ENCODE results near the gene TBC1D25. TPM values are rescaled to one million over a fixed set of nuclear protein-coding genes. Genes with fewer than 3 reads are reported as not detected.
A peak's percentile ranks its signal among the peaks of the same experiment; 100 is the strongest.
"Not testable (repeated sequence)": the region's sequence is repeated elsewhere in the genome, so short reads cannot be mapped to it uniquely, and the experiment has no call there.

Gene TBC1D25
- total RNA-seq, 2 experiments from 2014 or later = 7.6 to 11.2 TPM

DNA sequence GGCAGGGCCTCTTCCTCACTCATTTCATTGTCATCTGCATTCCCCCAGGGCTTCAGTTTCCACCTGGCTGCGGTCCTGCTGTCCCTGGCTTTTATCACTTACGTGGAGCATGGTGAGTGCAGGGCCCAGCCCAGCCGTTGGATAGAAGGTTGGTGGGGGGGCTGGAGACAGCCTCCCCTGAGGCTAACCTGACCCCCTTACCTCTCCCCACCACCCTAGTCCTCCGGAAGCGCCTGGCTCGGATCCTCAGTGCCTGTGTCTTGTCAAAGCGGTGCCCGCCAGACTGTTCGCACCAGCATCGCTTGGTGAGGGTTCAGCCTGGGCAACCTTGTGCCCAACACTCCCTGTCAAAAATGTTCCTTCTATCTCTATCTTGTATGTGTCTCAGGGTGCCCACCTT lies 23.7 kb upstream of the TBC1D25 start:
- DNase-seq (ENCODE audit: low spot score) = no peak
- H3K9me2 ChIP-seq (ENCODE audit: insufficient read depth, low read length) = no peaks in the 10 kb centered on the region
- TF ChIP-seq, protein P1, sequence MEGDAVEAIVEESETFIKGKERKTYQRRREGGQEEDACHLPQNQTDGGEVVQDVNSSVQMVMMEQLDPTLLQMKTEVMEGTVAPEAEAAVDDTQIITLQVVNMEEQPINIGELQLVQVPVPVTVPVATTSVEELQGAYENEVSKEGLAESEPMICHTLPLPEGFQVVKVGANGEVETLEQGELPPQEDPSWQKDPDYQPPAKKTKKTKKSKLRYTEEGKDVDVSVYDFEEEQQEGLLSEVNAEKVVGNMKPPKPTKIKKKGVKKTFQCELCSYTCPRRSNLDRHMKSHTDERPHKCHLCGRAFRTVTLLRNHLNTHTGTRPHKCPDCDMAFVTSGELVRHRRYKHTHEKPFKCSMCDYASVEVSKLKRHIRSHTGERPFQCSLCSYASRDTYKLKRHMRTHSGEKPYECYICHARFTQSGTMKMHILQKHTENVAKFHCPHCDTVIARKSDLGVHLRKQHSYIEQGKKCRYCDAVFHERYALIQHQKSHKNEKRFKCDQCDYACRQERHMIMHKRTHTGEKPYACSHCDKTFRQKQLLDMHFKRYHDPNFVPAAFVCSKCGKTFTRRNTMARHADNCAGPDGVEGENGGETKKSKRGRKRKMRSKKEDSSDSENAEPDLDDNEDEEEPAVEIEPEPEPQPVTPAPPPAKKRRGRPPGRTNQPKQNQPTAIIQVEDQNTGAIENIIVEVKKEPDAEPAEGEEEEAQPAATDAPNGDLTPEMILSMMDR (conservative IDR thresholded peaks at IDR 0.05; ENCODE audit: low read length) = no peak
- no peak for TF ChIP-seq EZH2phosphoT487 (IDR thresholded peaks at IDR 0.05; ENCODE audit: borderline replicate concordance, low read depth, low read length)
- H3K9me3 ChIP-seq (ENCODE audit: low read length) = no peaks in the 10 kb centered on the region
- CTCF ChIA-PET (ENCODE audit: unreplicated experiment) = no interaction called here
- H3K4me3 ChIP-seq (ENCODE audit: low read depth, low read length, poor library complexity, severe bottlenecking) = no peak overlapping the region
- POLR2A ChIA-PET = no interaction called here
- H4K20me1 ChIP-seq (ENCODE audit: insufficient read depth, low read length) = no peaks in the 10 kb centered on the region
- H3K79me2 ChIP-seq (ENCODE audit: insufficient read depth, low read depth, low read length) = no peaks in the 10 kb centered on the region
- intact Hi-C loops (cut with micrococcal nuclease; ENCODE audit: unreplicated experiment) = no loop called here
- H3K4me1 ChIP-seq (ENCODE audit: insufficient read depth, low read length, poor library complexity, severe bottlenecking) = peaks cover 32% of the 10 kb centered on the region
- H3K4me2 ChIP-seq (ENCODE audit: low read length) = no peak overlapping the region
- BruUV-seq (replicated peaks) = no TSS peak
- no peaks in the 10 kb centered on the region for H3K36me3 ChIP-seq (ENCODE audit: insufficient read depth, low read length)
- no peak overlapping the region for H3K27ac ChIP-seq (ENCODE audit: low read depth, low read length, poor library complexity, severe bottlenecking)
- H2AFZ ChIP-seq (ENCODE audit: low read length) = no peak overlapping the region

DNA sequence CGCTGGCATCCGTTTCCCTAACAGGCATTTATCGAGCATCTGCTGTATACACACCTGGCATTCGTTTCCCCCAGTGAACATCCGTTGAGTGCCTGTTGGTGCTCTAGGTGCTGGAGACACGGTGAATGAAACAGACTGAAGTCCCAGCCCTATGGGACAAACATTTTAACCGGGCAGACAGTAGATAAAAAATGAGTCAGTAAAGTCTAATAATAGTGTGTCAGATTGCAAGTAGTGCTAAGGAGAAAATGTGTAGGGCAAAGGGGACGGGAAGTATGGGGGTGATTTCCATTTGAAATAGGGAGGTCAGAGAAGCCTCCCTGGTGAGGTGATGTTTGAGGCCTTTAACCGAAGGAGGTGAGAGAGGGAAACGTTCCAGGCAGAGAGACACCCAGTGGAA lies 23.2 kb upstream of the TBC1D25 start:
- DNase-seq (ENCODE audit: low spot score) = no peak
- CTCF ChIA-PET (ENCODE audit: unreplicated experiment) = no interaction called here
- no peaks in the 10 kb centered on the region for H3K9me3 ChIP-seq (ENCODE audit: low read length)
- H4K20me1 ChIP-seq (ENCODE audit: insufficient read depth, low read length) = no peaks in the 10 kb centered on the region
- peaks cover 37% of the 10 kb centered on the region for H3K4me1 ChIP-seq (ENCODE audit: insufficient read depth, low read length, poor library complexity, severe bottlenecking)
- H3K9me2 ChIP-seq (ENCODE audit: insufficient read depth, low read length) = no peaks in the 10 kb centered on the region
- no peak overlapping the region for H3K27ac ChIP-seq (ENCODE audit: low read depth, low read length, poor library complexity, severe bottlenecking)
- H3K4me3 ChIP-seq (ENCODE audit: low read depth, low read length, poor library complexity, severe bottlenecking) = no peak overlapping the region
- no peaks in the 10 kb centered on the region for H3K36me3 ChIP-seq (ENCODE audit: insufficient read depth, low read length)
- TF ChIP-seq, protein P1 (conservative IDR thresholded peaks at IDR 0.05; ENCODE audit: low read length) = no peak
- no peak for TF ChIP-seq EZH2phosphoT487 (IDR thresholded peaks at IDR 0.05; ENCODE audit: borderline replicate concordance, low read depth, low read length)
- H3K4me2 ChIP-seq (ENCODE audit: low read length) = no peak overlapping the region
- BruUV-seq (replicated peaks) = no TSS peak
- POLR2A ChIA-PET = no interaction called here
- intact Hi-C loops (cut with micrococcal nuclease; ENCODE audit: unreplicated experiment) = no loop called here
- no peaks in the 10 kb centered on the region for H3K79me2 ChIP-seq (ENCODE audit: insufficient read depth, low read depth, low read length)
- H2AFZ ChIP-seq (ENCODE audit: low read length) = no peak overlapping the region

DNA sequence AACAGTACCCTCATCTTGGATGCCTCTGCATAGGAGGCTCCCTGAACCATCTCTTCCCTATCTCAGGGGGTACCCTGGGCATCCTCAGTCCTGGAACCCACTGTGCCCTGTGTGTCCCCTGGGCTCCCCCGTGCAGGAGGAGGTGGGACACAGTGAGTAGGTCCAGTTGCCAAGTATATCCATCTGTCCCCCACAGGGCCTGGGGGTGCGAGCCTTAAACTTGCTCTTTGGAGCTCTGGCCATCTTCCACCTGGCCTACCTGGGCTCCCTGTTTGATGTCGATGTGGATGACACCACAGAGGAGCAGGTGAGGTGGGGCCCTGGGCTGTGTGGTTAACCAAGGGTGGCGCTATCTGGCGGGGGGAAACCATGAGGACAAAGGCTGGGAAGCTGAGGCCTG lies 22.5 kb upstream of the TBC1D25 start:
- POLR2A ChIA-PET = interaction anchor here (0.7 kb wide), 1 partner anchor 163 kb away, joined by 3 read pairs; no protein-coding TSS in a partner anchor
- CTCF ChIA-PET (ENCODE audit: unreplicated experiment) = no interaction called here
- TF ChIP-seq, protein P1 (conservative IDR thresholded peaks at IDR 0.05; ENCODE audit: low read length) = no peak
- no peak for TF ChIP-seq EZH2phosphoT487 (IDR thresholded peaks at IDR 0.05; ENCODE audit: borderline replicate concordance, low read depth, low read length)
- BruUV-seq (replicated peaks) = no TSS peak
- Histone ChIP-seq H3K4me1 (ENCODE audit: insufficient read depth, low read length, poor library complexity, severe bottlenecking) (peaks cover 37% of the 10 kb centered on the region), H3K27ac (ENCODE audit: low read depth, low read length, poor library complexity, severe bottlenecking) (no peak overlapping the region), H3K36me3 (ENCODE audit: insufficient read depth, low read length) (no peaks in the 10 kb centered on the region), H3K4me3 (ENCODE audit: low read depth, low read length, poor library complexity, severe bottlenecking) (no peak overlapping the region), H3K4me2 (ENCODE audit: low read length) (no peak overlapping the region), H2AFZ (ENCODE audit: low read length) (no peak overlapping the region), H3K9me3 (ENCODE audit: low read length) (no peaks in the 10 kb centered on the region), H3K9me2 (ENCODE audit: insufficient read depth, low read length) (no peaks in the 10 kb centered on the region), H3K79me2 (ENCODE audit: insufficient read depth, low read depth, low read length) (peaks cover 2% of the 10 kb centered on the region), H4K20me1 (ENCODE audit: insufficient read depth, low read length) (no peaks in the 10 kb centered on the region)
- intact Hi-C loops (cut with micrococcal nuclease; ENCODE audit: unreplicated experiment) = no loop called here
- DNase-seq (ENCODE audit: low spot score) = no peak

DNA sequence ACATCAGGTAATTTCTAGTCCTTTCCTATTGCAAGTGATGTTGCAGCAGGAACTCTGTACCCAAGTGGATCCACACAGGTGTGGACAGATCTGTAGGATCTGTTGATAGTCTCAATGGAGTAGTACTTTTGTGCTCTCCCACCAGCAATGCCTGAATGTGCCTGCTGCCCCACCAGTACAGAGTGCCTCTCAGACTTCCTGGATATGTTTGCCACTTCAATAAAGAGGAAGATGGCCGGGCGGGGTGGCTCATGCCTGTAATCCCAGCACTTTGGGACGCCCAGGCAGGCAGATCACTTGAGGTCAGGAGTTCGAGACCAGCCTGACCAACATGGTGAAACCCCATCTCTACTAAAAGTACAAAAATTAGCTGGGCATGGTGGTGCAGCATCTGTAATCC lies 20.0 kb upstream of the TBC1D25 start:
- H3K36me3 ChIP-seq (ENCODE audit: insufficient read depth, low read length); H3K9me3 ChIP-seq (ENCODE audit: low read length); H3K4me3 ChIP-seq (ENCODE audit: low read depth, low read length, poor library complexity, severe bottlenecking); H3K9me2 ChIP-seq (ENCODE audit: insufficient read depth, low read length); CTCF ChIA-PET (ENCODE audit: unreplicated experiment); BruUV-seq (replicated peaks); POLR2A ChIA-PET; H2AFZ ChIP-seq (ENCODE audit: low read length); H4K20me1 ChIP-seq (ENCODE audit: insufficient read depth, low read length); intact Hi-C loops (cut with micrococcal nuclease; ENCODE audit: unreplicated experiment); H3K4me2 ChIP-seq (ENCODE audit: low read length): not testable (repeated sequence)
- peak; percentile 12 for DNase-seq (ENCODE audit: low spot score)
- Histone ChIP-seq H3K79me2 (ENCODE audit: insufficient read depth, low read depth, low read length) (peaks cover 23% of the 10 kb centered on the region), H3K4me1 (ENCODE audit: insufficient read depth, low read length, poor library complexity, severe bottlenecking) (peaks cover 51% of the 10 kb centered on the region), H3K27ac (ENCODE audit: low read depth, low read length, poor library complexity, severe bottlenecking) (peak overlapping the region; percentile 28)

Measured in OCI-LY7 (cell line).